BE2C (cell line): ENCODE measurements around the gene THAP3.

Source experiments
- DNase-seq: peaks from one replicate; pipeline ENCODE4 v3.0.0-alpha.2; 2020
- H3K27me3 ChIP-seq: fragments of 250-450 bp; sonication (Bioruptor Pico); 2 replicates; pipeline ENCODE4 v1.5.1; 2020; ENCODE audit warnings: mild to moderate bottlenecking
- H3K36me3 ChIP-seq: fragments of 250-450 bp; sonication (Bioruptor Pico); 2 replicates; pipeline ENCODE4 v1.5.1; 2020; ENCODE audit warnings: mild to moderate bottlenecking
- H3K4me1 ChIP-seq: fragments of 250-450 bp; sonication (Bioruptor Pico); 2 replicates; pipeline ENCODE4 v1.5.1; 2020
- H3K4me3 ChIP-seq: 2 replicates; pipeline ENCODE4 v1.5.1; 2011; ENCODE audit warnings: low read depth, low read length
- H3K9me3 ChIP-seq: fragments of 250-450 bp; sonication (Bioruptor Pico); 2 replicates; pipeline ENCODE4 v1.5.1; 2020
- CTCF ChIP-seq: IDR thresholded peaks from 2 replicates; pipeline ENCODE4 v1.5.1; 2012; ENCODE audit warnings: mild to moderate bottlenecking, low read depth, low read length

Gene THAP3

GRCh38 chr1:6585841-6586240 is 38.8 kb upstream of the THAP3 start:
- TF ChIP-seq CTCF = no peak
- Histone ChIP-seq H3K9me3 (no peaks in the 10 kb centered on the region), H3K36me3 (no peaks in the 10 kb centered on the region; the same call in 1 of the 2 replicates), H3K27me3 (no peaks in the 10 kb centered on the region), H3K4me3 (no peak overlapping the region), H3K4me1 (no peaks in the 10 kb centered on the region)
- DNase-seq = no peak

- H3K4me1 ChIP-seq = no peaks in the 10 kb centered on the region
- no peak for DNase-seq
- no peak overlapping the region for H3K4me3 ChIP-seq
- H3K36me3 ChIP-seq = no peaks in the 10 kb centered on the region; the same call in 1 of the 2 replicates
- TF ChIP-seq CTCF = no peak
- no peaks in the 10 kb centered on the region for H3K9me3 ChIP-seq
- no peaks in the 10 kb centered on the region for H3K27me3 ChIP-seq
Measured at GRCh38 chr1:6586404-6586816, 38.3 kb upstream of the THAP3 start.

GRCh38 chr1:6587261-6588005 is 37.2 kb upstream of the THAP3 start:
- TF ChIP-seq CTCF = no peak
- DNase-seq = no peak
- Histone ChIP-seq H3K9me3 (no peaks in the 10 kb centered on the region), H3K4me3 (no peak overlapping the region), H3K27me3 (no peaks in the 10 kb centered on the region), H3K4me1 (no peaks in the 10 kb centered on the region), H3K36me3 (peaks cover under 1% of the 10 kb centered on the region)

GRCh38 chr1:6588128-6588892 is 36.4 kb upstream of the THAP3 start:
- no peaks in the 10 kb centered on the region for H3K4me1 ChIP-seq
- no peaks in the 10 kb centered on the region for H3K9me3 ChIP-seq
- no peaks in the 10 kb centered on the region for H3K27me3 ChIP-seq
- H3K4me3 ChIP-seq = no peak overlapping the region
- DNase-seq = no peak
- peaks cover 10% of the 10 kb centered on the region for H3K36me3 ChIP-seq
- no peak for TF ChIP-seq CTCF

GRCh38 chr1:6588893-6589520 is 35.7 kb upstream of the THAP3 start:
- Histone ChIP-seq H3K36me3 (peaks cover 16% of the 10 kb centered on the region), H3K4me1 (no peaks in the 10 kb centered on the region), H3K27me3 (no peaks in the 10 kb centered on the region), H3K9me3 (no peaks in the 10 kb centered on the region), H3K4me3 (no peak overlapping the region)
- TF ChIP-seq CTCF = no peak
- DNase-seq = no peak
